Keratinocyte (primary cell): ENCODE measurements around the gene EGFR. TPM values are rescaled to one million over a fixed set of nuclear protein-coding genes. Genes with fewer than 3 reads are reported as not detected.

Experiments used
- DNase-seq: peaks from one replicate; pipeline ENCODE4 v3.0.0-alpha.2; 2011; ENCODE audit warnings: low read depth, missing footprints, low spot score
- FAIRE-seq: peaks from 2 replicates; lab custom pipeline; 2011; peaks lifted over from hg19 to GRCh38; lab: Jason Lieb, UNC
- H2AFZ ChIP-seq: 2 replicates; pipeline ENCODE4 v1.6.0; 2012; ENCODE audit warnings: low read length, control low read depth, inconsistent platforms; ENCODE audit not compliant: control insufficient read depth
- H3K27ac ChIP-seq: 2 replicates; pipeline ENCODE4 v1.5.1; 2011; ENCODE audit warnings: low read length; ENCODE audit not compliant: control insufficient read depth, insufficient read depth
- H3K27me3 ChIP-seq: 3 replicates; pipeline ENCODE4 v1.6.0; 2011; ENCODE audit warnings: low read length; ENCODE audit not compliant: control insufficient read depth, insufficient read depth; ENCODE audit errors: extremely low read depth
- H3K36me3 ChIP-seq, 2 experiments: 2 replicates in 1 of 2; 3 replicates in 1 of 2; pipeline ENCODE4 v1.5.1; 2011; ENCODE audit warnings: low read length in 2 of 2, mild to moderate bottlenecking in 1 of 2; ENCODE audit not compliant: control insufficient read depth in 2 of 2, insufficient read depth in 2 of 2; ENCODE audit errors: extremely low read depth in 1 of 2
- H3K4me1 ChIP-seq: 3 replicates; pipeline ENCODE4 v1.5.1; 2011; ENCODE audit warnings: low read length; ENCODE audit not compliant: control insufficient read depth, insufficient read depth; ENCODE audit errors: extremely low read depth
- H3K4me2 ChIP-seq: 3 replicates; pipeline ENCODE4 v1.6.0; 2011; ENCODE audit warnings: low read depth, low read length; ENCODE audit not compliant: control insufficient read depth, insufficient read depth; ENCODE audit errors: extremely low read depth
- H3K4me3 ChIP-seq, 3 experiments: fragments of 200-600 bp in 1 of 3; sonication (generic) in 1 of 3; 2 replicates in 2 of 3; 3 replicates in 1 of 3; pipeline ENCODE4 v1.5.1; 2011 to 2016; ENCODE audit warnings: low read length in 3 of 3, mild to moderate bottlenecking in 3 of 3, control low read depth in 2 of 3, inconsistent platforms in 1 of 3, low read depth in 1 of 3, mixed read lengths in 1 of 3, mixed run types in 1 of 3, moderate library complexity in 1 of 3; ENCODE audit not compliant: control insufficient read depth in 2 of 3, insufficient read depth in 2 of 3; ENCODE audit errors: extremely low read depth in 1 of 3
- H3K79me2 ChIP-seq: 2 replicates; pipeline ENCODE4 v1.6.0; 2012; ENCODE audit warnings: low read length; ENCODE audit not compliant: control insufficient read depth, insufficient read depth
- H3K9ac ChIP-seq: 3 replicates; pipeline ENCODE4 v1.6.0; 2011; ENCODE audit warnings: low read length; ENCODE audit not compliant: control insufficient read depth, insufficient read depth; ENCODE audit errors: extremely low read depth
- H3K9me1 ChIP-seq: 3 replicates; pipeline ENCODE4 v1.6.0; 2011; ENCODE audit warnings: low read length; ENCODE audit not compliant: control insufficient read depth, insufficient read depth; ENCODE audit errors: extremely low read depth
- H3K9me3 ChIP-seq: 2 replicates; pipeline ENCODE4 v1.5.1; 2012; ENCODE audit warnings: low read depth, low read length; ENCODE audit not compliant: control insufficient read depth
- H4K20me1 ChIP-seq: 3 replicates; pipeline ENCODE4 v1.6.0; 2011; ENCODE audit warnings: low read length; ENCODE audit not compliant: control insufficient read depth, insufficient read depth; ENCODE audit errors: extremely low read depth
- CTCF ChIP-seq, 3 experiments: IDR thresholded peaks in 1 of 3; conservative IDR thresholded peaks in 1 of 3; optimal IDR thresholded peaks in 1 of 3; 2 replicates in 2 of 3; 3 replicates in 1 of 3; pipeline versions ENCODE3 to v1.5.1; 2011; ENCODE audit warnings: low read length in 3 of 3, mild to moderate bottlenecking in 3 of 3, moderate library complexity in 2 of 3, control low read depth in 1 of 3, inconsistent platforms in 1 of 3; ENCODE audit not compliant: insufficient read depth in 2 of 3; ENCODE audit errors: extremely low read depth in 1 of 3
- EZH2 ChIP-seq: IDR thresholded peaks from one replicate; pipeline ENCODE4 v1.6.1; 2012; ENCODE audit warnings: inconsistent platforms, mild to moderate bottlenecking, low read length, moderate library complexity
- dilution Hi-C: fragments of 300-500 bp; cut with MboI; formaldehyde crosslinking; loops from one replicate; pipeline ENCODE4 v1.7.0; 2020; ENCODE audit warnings: low sequenced_read_pairs; ENCODE audit not compliant: extremely low pct_ligation_motif_present
- polyA plus RNA-seq, 5 experiments: library from polyadenylated mRNA; depleted of rRNA in 3 of 5; stranded (reverse) in 3 of 5; stranded (forward) in 1 of 5; unstranded in 1 of 5; fragments of >200 nt; gene quantifications; 1 replicate in 1 of 5; 2 replicates in 3 of 5; 3 replicates in 1 of 5; pipeline versions ENCODE4 v1.2.1 to v1.2.3, GENCODE V29; 2011 to 2012; ENCODE audit warnings: missing spikeins in 2 of 5, low read depth in 1 of 5, low replicate concordance in 1 of 5

Gene EGFR
- polyA plus RNA-seq, 1 donor (not counting 4 experiments of a cell fraction or from before 2014, with no cell fraction given): 120 TPM

GRCh38 chr7:55202150-55202913, 183.5 kb downstream of the EGFR start:
- DNase-seq (no peak), FAIRE-seq (no peak)
- Histone ChIP-seq H3K9ac (no peak overlapping the region), H3K9me3 (no peaks in the 10 kb centered on the region), H3K79me2 (peaks cover 5% of the 10 kb centered on the region), H2AFZ (no peak overlapping the region), H3K4me1 (no peaks in the 10 kb centered on the region), H3K4me2 (no peak overlapping the region), H3K27me3 (no peaks in the 10 kb centered on the region), H3K27ac (no peak overlapping the region), H3K9me1 (peaks cover under 1% of the 10 kb centered on the region), H4K20me1 (peaks cover 5% of the 10 kb centered on the region), H3K36me3 (peaks cover 65 to 85% of the 10 kb centered on the region in 2 experiments), H3K4me3 (no peak overlapping the region)
- dilution Hi-C loops: no loop called here
- TF ChIP-seq CTCF (optimal IDR thresholded peaks at IDR 0.05 in 1 of 3, IDR thresholded peaks at IDR 0.05 in 1 of 3, conservative IDR thresholded peaks at IDR 0.05 in 1 of 3; ENCODE audit: extremely low read depth in 1 of 3, insufficient read depth in 2 of 3, low read length in 3 of 3) (no peak), EZH2 (no peak)

GRCh38 chr7:55203300-55203699, 184.5 kb downstream of the EGFR start:
- dilution Hi-C loops: no loop called here
- FAIRE-seq: no peak
- no peaks in the 10 kb centered on the region for H3K27me3 ChIP-seq
- TF ChIP-seq EZH2: no peak
- TF ChIP-seq CTCF (optimal IDR thresholded peaks at IDR 0.05 in 1 of 3, IDR thresholded peaks at IDR 0.05 in 1 of 3, conservative IDR thresholded peaks at IDR 0.05 in 1 of 3; ENCODE audit: extremely low read depth in 1 of 3, insufficient read depth in 2 of 3, low read length in 3 of 3): no peak
- no peak overlapping the region for H2AFZ ChIP-seq
- H3K9me3 ChIP-seq: no peaks in the 10 kb centered on the region
- H3K4me1 ChIP-seq: no peaks in the 10 kb centered on the region
- H3K4me3 ChIP-seq: no peak overlapping the region
- no peak for DNase-seq
- H3K27ac ChIP-seq: no peak overlapping the region
- H4K20me1 ChIP-seq: peaks cover 6% of the 10 kb centered on the region
- H3K9me1 ChIP-seq: peaks cover 3% of the 10 kb centered on the region
- no peak overlapping the region for H3K9ac ChIP-seq
- no peak overlapping the region for H3K4me2 ChIP-seq
- peaks cover 5% of the 10 kb centered on the region for H3K79me2 ChIP-seq
- peaks cover 71 to 92% of the 10 kb centered on the region in 2 experiments for H3K36me3 ChIP-seq
